ENCODE data around the gene COPZ1. TPM values are rescaled to one million over a fixed set of nuclear protein-coding genes. Genes with fewer than 3 reads are reported as not detected.

The COPZ1 gene
- total and polyA plus RNA-seq, 9 of the 15 experiments (the other 6 are each of a cell fraction or from before 2014, with no cell fraction given) = 137 to 487 (median 233) TPM

- TF ChIP-seq ASH1L (IDR thresholded peaks at IDR 0.05; ENCODE audit: borderline replicate concordance, low read depth, partially characterized antibody) = no peak
- no peak for TF ChIP-seq NUFIP1 (IDR thresholded peaks at IDR 0.05; ENCODE audit: partially characterized antibody)
- no peak for TF ChIP-seq CREB5 (CRISPR knock-in tag; IDR thresholded peaks at IDR 0.05)
- no peak for TF ChIP-seq POLR3G (IDR thresholded peaks at IDR 0.05; ENCODE audit: extremely low read depth, insufficient read length, insufficient replicate concordance)
- TF ChIP-seq RREB1 (CRISPR knock-in tag; IDR thresholded peaks at IDR 0.05) = peak; percentile 91
- no peak for TF ChIP-seq KDM5B (IDR thresholded peaks at IDR 0.05; ENCODE audit: insufficient replicate concordance, low read depth, low read length)
- TF ChIP-seq BCLAF1 (IDR thresholded peaks at IDR 0.05; ENCODE audit: borderline replicate concordance in 1 of 2, control insufficient read depth in 1 of 2, low read depth in 2 of 2, low read length in 1 of 2) = no peak
- no peak for TF ChIP-seq FOXP4 (CRISPR knock-in tag; IDR thresholded peaks at IDR 0.05; ENCODE audit: borderline replicate concordance)
- TF ChIP-seq MECOM (CRISPR knock-in tag; IDR thresholded peaks at IDR 0.05) = peak; percentile 47; the same call in 1 of the 2 replicates
- no peak for TF ChIP-seq HINFP (tag; conservative IDR thresholded peaks at IDR 0.05; ENCODE audit: low read depth)
- no peak for TF ChIP-seq ZNF780A (CRISPR knock-in tag; IDR thresholded peaks at IDR 0.05)
These were observed 30.6 kb upstream of the COPZ1 start (continued) for GRCh38 chr12:54294152-54294952.
